ENCODE data around the gene CORO2B.

Gene CORO2B

GRCh38 chr15:68561901-68562300 is 16.9 kb upstream of the CORO2B start:
- no peak overlapping the region for H3K4me2 ChIP-seq (ENCODE audit: low read depth, low read length, poor library complexity, severe bottlenecking)
- no peaks in the 10 kb centered on the region for H3K27me3 ChIP-seq (ENCODE audit: low read length)
- no peak for TF ChIP-seq CTCF (IDR thresholded peaks at IDR 0.05; ENCODE audit: insufficient read depth, low read length, poor library complexity, severe bottlenecking)
- TF ChIP-seq EZH2phosphoT487 (conservative IDR thresholded peaks at IDR 0.05; ENCODE audit: low read length), result no peak
- no peak overlapping the region for H3K4me3 ChIP-seq (ENCODE audit: insufficient read depth, low read length, poor library complexity, severe bottlenecking)
- H4K20me1 ChIP-seq (ENCODE audit: low read depth, low read length), result no peaks in the 10 kb centered on the region
- H3K27ac ChIP-seq (ENCODE audit: low read depth, low read length), result no peak overlapping the region
- no peaks in the 10 kb centered on the region for H3F3A ChIP-seq (ENCODE audit: insufficient read depth)
- no peaks in the 10 kb centered on the region for H3K79me2 ChIP-seq (ENCODE audit: insufficient read depth, low read length)
- H3K9ac ChIP-seq (ENCODE audit: low read length), result no peak overlapping the region
- H2AFZ ChIP-seq (ENCODE audit: low read depth, low read length, severe bottlenecking), result no peak overlapping the region
- no peaks in the 10 kb centered on the region for H3K9me2 ChIP-seq (replicated peaks; ENCODE audit: insufficient read depth, low read length)
- H3K36me3 ChIP-seq (ENCODE audit: low read length), result no peaks in the 10 kb centered on the region
- no peaks in the 10 kb centered on the region for H3K9me3 ChIP-seq (ENCODE audit: insufficient read depth, low read length)

GRCh38 chr15:68564173-68564572 is 14.6 kb upstream of the CORO2B start:
- H4K20me1 ChIP-seq (ENCODE audit: low read depth, low read length), result no peaks in the 10 kb centered on the region
- H3K9me3 ChIP-seq (ENCODE audit: insufficient read depth, low read length), result no peaks in the 10 kb centered on the region
- H3K79me2 ChIP-seq (ENCODE audit: insufficient read depth, low read length), result no peaks in the 10 kb centered on the region
- H3K9ac ChIP-seq (ENCODE audit: low read length), result no peak overlapping the region
- no peak overlapping the region for H3K27ac ChIP-seq (ENCODE audit: low read depth, low read length)
- H3K27me3 ChIP-seq (ENCODE audit: low read length), result no peaks in the 10 kb centered on the region
- no peak overlapping the region for H2AFZ ChIP-seq (ENCODE audit: low read depth, low read length, severe bottlenecking)
- H3K9me2 ChIP-seq (replicated peaks; ENCODE audit: insufficient read depth, low read length), result no peaks in the 10 kb centered on the region
- H3K36me3 ChIP-seq (ENCODE audit: low read length), result no peaks in the 10 kb centered on the region
- TF ChIP-seq CTCF (IDR thresholded peaks at IDR 0.05; ENCODE audit: insufficient read depth, low read length, poor library complexity, severe bottlenecking) (no peak), EZH2phosphoT487 (conservative IDR thresholded peaks at IDR 0.05; ENCODE audit: low read length) (no peak)
- no peak overlapping the region for H3K4me3 ChIP-seq (ENCODE audit: insufficient read depth, low read length, poor library complexity, severe bottlenecking)
- no peak overlapping the region for H3K4me2 ChIP-seq (ENCODE audit: low read depth, low read length, poor library complexity, severe bottlenecking)
- H3F3A ChIP-seq (ENCODE audit: insufficient read depth), result no peaks in the 10 kb centered on the region

DNA sequence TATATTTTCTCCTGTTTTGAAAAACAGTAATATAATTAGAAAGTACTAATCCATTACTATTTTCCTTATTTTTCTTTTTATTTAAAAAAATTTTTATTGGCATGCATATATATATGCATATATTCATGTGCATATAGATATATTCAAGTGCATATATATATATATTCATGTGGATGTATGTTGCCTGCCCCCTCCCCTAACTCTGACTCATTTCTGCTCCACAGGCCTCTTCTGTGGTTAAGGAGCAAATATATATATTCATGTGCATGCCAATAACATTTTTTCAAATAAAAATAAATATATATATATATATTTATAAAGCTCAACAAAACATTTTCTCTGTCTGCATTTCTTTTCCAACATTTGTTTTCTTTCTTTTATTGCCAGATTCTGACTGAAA is 13.6 kb upstream of the CORO2B start:
- no peaks in the 10 kb centered on the region; the same call in 1 of the 2 replicates for H3K27me3 ChIP-seq (ENCODE audit: low read length)
- H3K9me2 ChIP-seq (replicated peaks; ENCODE audit: insufficient read depth, low read length), result no peaks in the 10 kb centered on the region
- TF ChIP-seq EZH2phosphoT487 (conservative IDR thresholded peaks at IDR 0.05; ENCODE audit: low read length) (no peak), CTCF (IDR thresholded peaks at IDR 0.05; ENCODE audit: insufficient read depth, low read length, poor library complexity, severe bottlenecking) (no peak)
- H3K4me3 ChIP-seq (ENCODE audit: insufficient read depth, low read length, poor library complexity, severe bottlenecking), result no peak overlapping the region
- no peaks in the 10 kb centered on the region for H3K79me2 ChIP-seq (ENCODE audit: insufficient read depth, low read length)
- no peaks in the 10 kb centered on the region for H3F3A ChIP-seq (ENCODE audit: insufficient read depth)
- no peaks in the 10 kb centered on the region for H3K36me3 ChIP-seq (ENCODE audit: low read length)
- H4K20me1 ChIP-seq (ENCODE audit: low read depth, low read length), result no peaks in the 10 kb centered on the region
- no peak overlapping the region for H3K27ac ChIP-seq (ENCODE audit: low read depth, low read length)
- H2AFZ ChIP-seq (ENCODE audit: low read depth, low read length, severe bottlenecking), result no peak overlapping the region
- no peak overlapping the region for H3K9ac ChIP-seq (ENCODE audit: low read length)
- H3K9me3 ChIP-seq (ENCODE audit: insufficient read depth, low read length), result no peaks in the 10 kb centered on the region
- no peak overlapping the region for H3K4me2 ChIP-seq (ENCODE audit: low read depth, low read length, poor library complexity, severe bottlenecking)
